DOHH2 (cell line): ENCODE data around the gene MSL2.
"Not testable (repeated sequence)": the region's sequence is repeated elsewhere in the genome, so short reads cannot be mapped to it uniquely, and the experiment has no call there.

ENCODE experiments used
- H3F3A ChIP-seq: fragments of 200-600 bp; sonication (generic), shearing (Covaris generic); 2 replicates; pipeline ENCODE4 v1.6.0; 2016; ENCODE audit warnings: antibody characterized with exemption, mild to moderate bottlenecking; ENCODE audit not compliant: control insufficient read depth, insufficient read depth
- H3K27ac ChIP-seq: fragments of 200-600 bp; sonication (generic); 2 replicates; pipeline ENCODE4 v1.5.1; 2014; ENCODE audit warnings: low read depth, mild to moderate bottlenecking, low read length, moderate library complexity
- H3K27me3 ChIP-seq: fragments of 200-600 bp; sonication (generic); 2 replicates; pipeline ENCODE4 v1.6.1; 2014; ENCODE audit warnings: mild to moderate bottlenecking, low read length, mixed read lengths; ENCODE audit not compliant: control insufficient read depth
- H3K36me3 ChIP-seq: fragments of 200-600 bp; sonication (generic); 2 replicates; pipeline ENCODE4 v1.6.1; 2014; ENCODE audit warnings: mild to moderate bottlenecking, low read length, moderate library complexity, mixed read lengths; ENCODE audit not compliant: control insufficient read depth
- H3K4me1 ChIP-seq: fragments of 200-600 bp; sonication (generic); 2 replicates; pipeline ENCODE4 v1.6.1; 2014; ENCODE audit warnings: mild to moderate bottlenecking, low read length, mixed read lengths; ENCODE audit not compliant: control insufficient read depth
- H3K4me2 ChIP-seq: fragments of 200-600 bp; sonication (generic); 2 replicates; pipeline ENCODE4 v1.6.0; 2014; ENCODE audit warnings: mild to moderate bottlenecking, low read length, moderate library complexity
- H3K4me3 ChIP-seq: fragments of 200-600 bp; sonication (generic); 2 replicates; pipeline ENCODE4 v1.5.1; 2014; ENCODE audit warnings: mild to moderate bottlenecking, low read length, mixed read lengths
- H3K79me2 ChIP-seq: fragments of 200-600 bp; sonication (generic); 2 replicates; pipeline ENCODE4 v1.6.1; 2014; ENCODE audit warnings: mild to moderate bottlenecking, low read length, mixed read lengths; ENCODE audit not compliant: control insufficient read depth
- H3K9me2 ChIP-seq: fragments of 200-600 bp; sonication (generic); replicated peaks from 2 replicates; pipeline ENCODE4 v1.6.1; 2014; ENCODE audit warnings: mild to moderate bottlenecking, low read length, mixed read lengths; ENCODE audit not compliant: control insufficient read depth
- H3K9me3 ChIP-seq: fragments of 200-600 bp; sonication (generic); 2 replicates; pipeline ENCODE4 v1.6.1; 2014; ENCODE audit warnings: antibody characterized with exemption, low read length, mixed read lengths; ENCODE audit not compliant: control insufficient read depth, insufficient read depth
- H4K20me1 ChIP-seq: fragments of 200-600 bp; sonication (generic); 2 replicates; pipeline ENCODE4 v1.6.0; 2014; ENCODE audit warnings: low read depth, mild to moderate bottlenecking, antibody characterized with exemption, low read length, moderate library complexity; ENCODE audit not compliant: control insufficient read depth, insufficient read depth
- EZH2phosphoT487 ChIP-seq: fragments of 200-600 bp; sonication (generic); IDR thresholded peaks from 2 replicates; pipeline ENCODE4 v1.6.1; 2017; ENCODE audit warnings: borderline replicate concordance, mild to moderate bottlenecking, antibody characterized with exemption, low read length, moderate library complexity, mixed read lengths
- TF ChIP-seq, protein P1 (sequence below): fragments of 200-600 bp; sonication (generic); IDR thresholded peaks from one replicate; pipeline ENCODE4 v1.5.1; 2014; ENCODE audit warnings: antibody characterized with exemption, mild to moderate bottlenecking, low read depth, low read length; ENCODE audit not compliant: poor library complexity, severe bottlenecking

The MSL2 gene

DNA sequence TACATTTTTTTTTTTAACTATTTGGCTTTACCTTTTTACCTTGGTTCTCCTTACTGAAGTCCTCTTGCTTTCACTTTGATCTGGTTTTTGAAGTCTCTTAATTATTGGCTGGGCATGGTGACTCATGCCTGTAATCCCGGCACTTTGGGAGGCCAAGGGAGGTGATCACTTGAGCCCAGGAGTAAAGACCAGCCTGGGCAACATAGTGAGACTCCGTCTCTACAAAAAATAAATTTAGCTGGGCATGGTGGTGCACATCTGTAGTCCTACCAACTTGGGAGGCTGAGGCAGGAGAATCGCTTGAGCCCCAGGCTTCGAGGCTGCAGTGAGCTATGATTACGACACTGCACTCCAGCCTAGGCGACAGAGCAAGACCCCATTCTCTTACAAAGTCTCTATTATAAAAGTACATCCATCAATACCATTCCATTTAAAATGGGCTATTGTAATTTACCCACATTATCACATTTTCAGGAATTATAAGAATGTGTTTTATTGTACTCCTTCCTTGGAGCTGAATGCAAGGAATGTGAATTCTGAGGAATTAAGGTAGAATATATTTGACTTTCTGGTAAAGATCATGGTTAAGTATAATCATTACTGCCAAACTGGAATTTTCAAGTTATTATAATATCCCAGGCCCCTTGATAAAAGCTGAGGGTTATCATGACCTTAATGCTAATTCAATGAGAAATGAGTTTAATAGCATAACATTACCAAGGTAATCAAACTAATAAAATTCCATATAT, 49.0 kb downstream of the MSL2 start:
- Histone ChIP-seq H4K20me1 (peaks cover 29% of the 10 kb centered on the region; the same call in 1 of the 2 replicates), H3K79me2 (peaks cover 45% of the 10 kb centered on the region), H3F3A (peaks cover 19% of the 10 kb centered on the region; the same call in 1 of the 2 replicates), H3K4me2 (no peak overlapping the region), H3K36me3 (peaks cover 41% of the 10 kb centered on the region), H3K4me3 (no peak overlapping the region), H3K27me3 (no peaks in the 10 kb centered on the region), H3K27ac (no peak overlapping the region), H3K9me3 (no peaks in the 10 kb centered on the region), H3K9me2 (no peaks in the 10 kb centered on the region), H3K4me1 (no peaks in the 10 kb centered on the region)
- TF ChIP-seq, protein P1, sequence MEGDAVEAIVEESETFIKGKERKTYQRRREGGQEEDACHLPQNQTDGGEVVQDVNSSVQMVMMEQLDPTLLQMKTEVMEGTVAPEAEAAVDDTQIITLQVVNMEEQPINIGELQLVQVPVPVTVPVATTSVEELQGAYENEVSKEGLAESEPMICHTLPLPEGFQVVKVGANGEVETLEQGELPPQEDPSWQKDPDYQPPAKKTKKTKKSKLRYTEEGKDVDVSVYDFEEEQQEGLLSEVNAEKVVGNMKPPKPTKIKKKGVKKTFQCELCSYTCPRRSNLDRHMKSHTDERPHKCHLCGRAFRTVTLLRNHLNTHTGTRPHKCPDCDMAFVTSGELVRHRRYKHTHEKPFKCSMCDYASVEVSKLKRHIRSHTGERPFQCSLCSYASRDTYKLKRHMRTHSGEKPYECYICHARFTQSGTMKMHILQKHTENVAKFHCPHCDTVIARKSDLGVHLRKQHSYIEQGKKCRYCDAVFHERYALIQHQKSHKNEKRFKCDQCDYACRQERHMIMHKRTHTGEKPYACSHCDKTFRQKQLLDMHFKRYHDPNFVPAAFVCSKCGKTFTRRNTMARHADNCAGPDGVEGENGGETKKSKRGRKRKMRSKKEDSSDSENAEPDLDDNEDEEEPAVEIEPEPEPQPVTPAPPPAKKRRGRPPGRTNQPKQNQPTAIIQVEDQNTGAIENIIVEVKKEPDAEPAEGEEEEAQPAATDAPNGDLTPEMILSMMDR, result no peak
- no peak for TF ChIP-seq EZH2phosphoT487

- Histone ChIP-seq H4K20me1 (peaks cover 10% of the 10 kb centered on the region; the same call in 1 of the 2 replicates), H3K79me2 (peaks cover 18% of the 10 kb centered on the region), H3F3A (peaks cover 27% of the 10 kb centered on the region), H3K36me3 (peaks cover 15% of the 10 kb centered on the region)
- H3K4me3 ChIP-seq, H3K27me3 ChIP-seq, H3K9me3 ChIP-seq, H3K4me2 ChIP-seq, H3K9me2 ChIP-seq, H3K27ac ChIP-seq, H3K4me1 ChIP-seq: not testable (repeated sequence)
Observed at GRCh38 chr3:136144397-136144796, 51.7 kb downstream of the MSL2 start.

- H3K4me2 ChIP-seq, result no peak overlapping the region
- no peak overlapping the region for H3K4me3 ChIP-seq
- no peaks in the 10 kb centered on the region for H4K20me1 ChIP-seq
- no peaks in the 10 kb centered on the region for H3K9me2 ChIP-seq
- H3K36me3 ChIP-seq, result 0 out of 2 replicates have a peak, but pooled peaks cover 4% of the 10 kb centered on the region
- peaks cover 9% of the 10 kb centered on the region; the same call in 1 of the 2 replicates for H3K4me1 ChIP-seq
- peaks cover 24% of the 10 kb centered on the region for H3F3A ChIP-seq
- TF ChIP-seq EZH2phosphoT487, result no peak
- TF ChIP-seq, protein P1, result no peak
- H3K79me2 ChIP-seq, result peaks cover 4% of the 10 kb centered on the region; the same call in 1 of the 2 replicates
- no peak overlapping the region for H3K27ac ChIP-seq
- H3K9me3 ChIP-seq, result no peaks in the 10 kb centered on the region
- no peaks in the 10 kb centered on the region for H3K27me3 ChIP-seq
Observed at GRCh38 chr3:136142592-136142991, 53.5 kb downstream of the MSL2 start.

GRCh38 chr3:136141891-136142290, 54.2 kb downstream of the MSL2 start:
- H3K4me1 ChIP-seq, result peaks cover 9% of the 10 kb centered on the region; the same call in 1 of the 2 replicates
- TF ChIP-seq, protein P1, result no peak
- no peak for TF ChIP-seq EZH2phosphoT487
- H4K20me1 ChIP-seq, result no peaks in the 10 kb centered on the region
- no peaks in the 10 kb centered on the region for H3K36me3 ChIP-seq
- H3K9me2 ChIP-seq, result no peaks in the 10 kb centered on the region
- no peak overlapping the region for H3K4me3 ChIP-seq
- no peak overlapping the region for H3K4me2 ChIP-seq
- no peak overlapping the region for H3K27ac ChIP-seq
- peaks cover 24% of the 10 kb centered on the region for H3F3A ChIP-seq
- H3K79me2 ChIP-seq, result peaks cover under 1% of the 10 kb centered on the region; the same call in 1 of the 2 replicates
- no peaks in the 10 kb centered on the region for H3K9me3 ChIP-seq
- no peaks in the 10 kb centered on the region for H3K27me3 ChIP-seq
